DND-41 (cell line): ENCODE results near the gene DYRK1A.
A peak's percentile ranks its signal among the peaks of the same experiment; 100 is the strongest.

ENCODE experiments used
- ATAC-seq: fragments of 200-7000 bp; cut with Tn5 transposase; 3 replicates; pipeline ENCODE4 v1.9.1; 2021; ENCODE audit warnings: low read depth; ENCODE audit not compliant: insufficient read depth
- DNase-seq: peaks from one replicate; pipeline ENCODE4 v3.0.0-alpha.2; 2020
- H2AFZ ChIP-seq: 2 replicates; pipeline ENCODE4 v1.6.0; 2012; ENCODE audit warnings: low read depth, low read length
- H3K27ac ChIP-seq: 2 replicates; pipeline ENCODE4 v1.5.1; 2012; ENCODE audit warnings: low read length, inconsistent platforms
- H3K27me3 ChIP-seq: fragments of 200-600 bp; sonication (generic); 2 replicates; pipeline ENCODE4 v1.6.0; 2012; ENCODE audit warnings: low read length, mild to moderate bottlenecking, inconsistent platforms; ENCODE audit not compliant: insufficient read depth, poor library complexity
- H3K36me3 ChIP-seq: 2 replicates; pipeline ENCODE4 v1.5.1; 2012; ENCODE audit warnings: low read length, inconsistent platforms; ENCODE audit not compliant: insufficient read depth
- H3K4me1 ChIP-seq: 2 replicates; pipeline ENCODE4 v1.5.1; 2012; ENCODE audit warnings: mild to moderate bottlenecking, low read length; ENCODE audit not compliant: insufficient read depth
- H3K4me2 ChIP-seq: 2 replicates; pipeline ENCODE4 v1.6.0; 2012; ENCODE audit warnings: mild to moderate bottlenecking, moderate library complexity, low read length, inconsistent platforms; ENCODE audit not compliant: insufficient read depth
- H3K4me3 ChIP-seq, 2 experiments: fragments of 200-600 bp in 1 of 2; shearing (Covaris generic) in 1 of 2; 2 replicates each; pipeline ENCODE4 v1.5.1; 2012 to 2016; ENCODE audit warnings: inconsistent platforms in 2 of 2, low read length in 2 of 2, mild to moderate bottlenecking in 2 of 2, low read depth in 1 of 2, moderate library complexity in 1 of 2
- H3K79me2 ChIP-seq: 2 replicates; pipeline ENCODE4 v1.6.0; 2012; ENCODE audit warnings: low read length, inconsistent platforms; ENCODE audit not compliant: insufficient read depth
- H3K9ac ChIP-seq: 2 replicates; pipeline ENCODE4 v1.6.0; 2012; ENCODE audit warnings: low read depth, mild to moderate bottlenecking, inconsistent platforms, low read length, moderate library complexity
- H3K9me3 ChIP-seq: 2 replicates; pipeline ENCODE4 v1.5.1; 2012; ENCODE audit warnings: low read length, moderate library complexity, mild to moderate bottlenecking, inconsistent platforms; ENCODE audit not compliant: insufficient read depth, severe bottlenecking
- H4K20me1 ChIP-seq: 2 replicates; pipeline ENCODE4 v1.6.0; 2012; ENCODE audit warnings: low read length; ENCODE audit not compliant: insufficient read depth
- CTCF ChIP-seq: IDR thresholded peaks from 2 replicates; pipeline ENCODE4 v1.5.1; 2012; ENCODE audit warnings: borderline replicate concordance, low read length, moderate library complexity, mild to moderate bottlenecking; ENCODE audit not compliant: poor library complexity, severe bottlenecking; ENCODE audit errors: extremely low read depth
- EZH2 ChIP-seq: IDR thresholded peaks from 3 replicates; pipeline ENCODE4 v1.6.1; 2012; ENCODE audit warnings: borderline replicate concordance, low read depth, mild to moderate bottlenecking, moderate library complexity, low read length, inconsistent platforms; ENCODE audit not compliant: severe bottlenecking

The DYRK1A gene

DNA sequence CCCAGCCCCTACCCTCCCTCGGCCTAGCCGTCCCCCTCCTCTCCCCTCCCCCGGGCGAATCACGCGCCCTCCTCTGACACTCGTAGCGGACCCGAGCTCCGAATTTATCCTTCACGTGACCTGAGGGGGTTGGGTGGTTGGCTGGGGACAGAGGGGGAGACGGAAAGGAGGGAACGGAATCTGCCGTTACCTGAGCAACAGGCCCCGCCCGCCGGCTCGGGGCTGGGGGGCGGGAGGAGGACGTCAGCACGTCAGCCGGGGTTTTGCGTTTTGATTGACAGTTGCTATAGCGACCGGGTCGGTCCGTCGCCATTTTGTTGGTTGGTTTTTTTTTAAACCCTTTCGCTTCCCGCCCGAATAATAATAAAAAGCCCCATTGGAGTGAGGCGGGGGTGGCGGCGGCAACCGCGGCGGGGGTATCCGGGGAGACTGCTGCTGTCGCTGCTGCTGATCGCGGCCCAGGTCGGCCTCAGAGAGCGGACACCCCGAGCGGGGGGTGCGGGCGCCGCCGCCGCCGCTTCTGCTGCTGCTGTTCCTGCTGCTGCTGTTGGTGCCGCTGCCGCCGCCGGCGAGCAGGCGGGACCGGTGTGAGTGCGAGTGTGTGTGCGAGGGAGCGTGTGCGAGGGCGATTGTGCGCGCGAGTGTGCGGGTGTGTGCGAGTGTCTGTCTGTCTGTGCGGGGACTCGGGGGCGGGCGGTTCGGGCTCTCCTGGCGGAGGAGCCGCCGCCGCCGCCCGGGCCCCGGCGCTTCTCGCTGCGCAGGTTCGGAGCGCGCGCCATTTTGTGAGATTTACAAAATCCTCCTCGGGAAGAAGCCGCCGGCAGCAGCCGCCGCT, at the start of gene DYRK1A:
Gene DYRK1A (plus strand): TSS at position 292 of the 835 bp plus-strand sequence. CDS start 53,602 bp downstream, outside the sequence.
- ATAC-seq (peak; percentile 83), DNase-seq (peak; percentile 99)
- H3K4me3 ChIP-seq = peak within 1 kb of the TSS; percentile 72 to 79
- peaks cover 56% of the 10 kb centered on the region for H3K79me2 ChIP-seq
- peaks cover 39% of the 10 kb centered on the region for H4K20me1 ChIP-seq
- H2AFZ ChIP-seq = peak within 1 kb of the TSS; percentile 85
- H3K27me3 ChIP-seq = no peaks in the 10 kb centered on the region
- peak within 1 kb of the TSS; percentile 99 for H3K9ac ChIP-seq
- H3K9me3 ChIP-seq = no peaks in the 10 kb centered on the region
- peaks cover 8% of the 10 kb centered on the region; the same call in 1 of the 2 replicates for H3K36me3 ChIP-seq
- peak within 1 kb of the TSS; percentile 98 for H3K27ac ChIP-seq
- TF ChIP-seq EZH2 (no peak), CTCF (no peak)
- peak within 1 kb of the TSS; percentile 86 for H3K4me2 ChIP-seq
- H3K4me1 ChIP-seq = peaks cover 44% of the 10 kb centered on the region

DNA sequence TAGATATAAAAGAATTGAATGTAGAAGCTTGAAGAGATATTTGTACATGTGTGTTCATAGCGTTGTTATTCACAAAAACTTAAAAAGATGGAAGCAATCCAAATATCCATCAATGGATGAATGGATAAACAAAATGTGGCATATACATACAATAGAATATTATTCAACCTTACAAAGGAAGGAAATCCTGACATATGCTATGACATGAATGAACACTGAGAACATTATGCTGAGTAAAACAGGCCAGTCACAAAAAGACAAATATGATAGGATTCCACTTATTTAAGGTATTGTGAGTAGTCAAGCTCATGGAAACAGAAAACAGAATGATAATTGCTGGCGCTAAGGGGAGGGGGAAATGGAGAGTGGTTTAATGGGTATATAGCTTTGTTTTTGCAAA, 47.0 kb upstream of the DYRK1A start:
- Histone ChIP-seq H3K27ac (no peak overlapping the region), H3K9ac (no peak overlapping the region), H2AFZ (no peak overlapping the region), H4K20me1 (no peaks in the 10 kb centered on the region), H3K27me3 (peaks cover 4% of the 10 kb centered on the region), H3K79me2 (no peaks in the 10 kb centered on the region), H3K4me3 (no peak overlapping the region), H3K4me1 (no peaks in the 10 kb centered on the region), H3K9me3 (peaks cover 6% of the 10 kb centered on the region), H3K36me3 (no peaks in the 10 kb centered on the region), H3K4me2 (no peak overlapping the region)
- DNase-seq (no peak), ATAC-seq (no peak)
- TF ChIP-seq EZH2 (no peak), CTCF (no peak)

DNA sequence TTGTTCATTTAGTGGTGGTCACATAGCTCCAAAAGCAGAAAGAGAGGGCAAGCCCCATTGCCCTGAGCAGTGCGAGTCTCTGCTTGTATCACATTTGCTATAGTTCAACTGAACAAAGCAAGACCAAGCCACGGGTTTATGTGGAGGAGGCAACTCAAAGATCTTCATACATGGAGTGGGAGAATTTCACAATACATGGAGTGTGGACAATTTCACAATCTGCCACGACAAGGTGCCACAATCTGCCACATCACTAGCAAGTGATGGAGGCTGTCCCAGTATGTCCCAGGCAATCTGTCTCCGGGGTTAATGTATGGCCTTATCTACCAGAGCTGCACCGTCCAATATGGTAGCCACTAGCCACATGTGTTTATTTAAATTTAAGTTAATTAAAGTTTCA, 44.5 kb upstream of the DYRK1A start:
- H3K79me2 ChIP-seq = no peaks in the 10 kb centered on the region
- no peak overlapping the region for H3K27ac ChIP-seq
- no peaks in the 10 kb centered on the region for H4K20me1 ChIP-seq
- H3K27me3 ChIP-seq = peaks cover 4% of the 10 kb centered on the region
- peaks cover 1% of the 10 kb centered on the region for H3K9me3 ChIP-seq
- no peak overlapping the region for H3K4me2 ChIP-seq
- no peaks in the 10 kb centered on the region for H3K36me3 ChIP-seq
- H2AFZ ChIP-seq = no peak overlapping the region
- no peak for ATAC-seq
- no peaks in the 10 kb centered on the region for H3K4me1 ChIP-seq
- H3K4me3 ChIP-seq = no peak overlapping the region
- TF ChIP-seq CTCF = no peak
- no peak for TF ChIP-seq EZH2
- no peak for DNase-seq
- no peak overlapping the region for H3K9ac ChIP-seq
